ENCODE measurements around the gene SRC. TPM values are rescaled to one million over a fixed set of nuclear protein-coding genes. Genes with fewer than 3 reads are reported as not detected.

Gene SRC
- total RNA-seq, 1 experiment from 2014 or later, result 42.3 TPM

GRCh38 chr20:37392441-37393195, 46.7 kb downstream of the SRC start:
- no peak for DNase-seq (ENCODE audit: low read depth, low spot score)
- Histone ChIP-seq H3K27me3 (ENCODE audit: insufficient read depth, low read length) (no peaks in the 10 kb centered on the region), H3K4me3 (replicated peaks in 1 of 2; ENCODE audit: low read depth in 1 of 2, low read length in 2 of 2) (no peak overlapping the region), H3K36me3 (ENCODE audit: control insufficient read depth in 1 of 2, insufficient read depth in 2 of 2, low read length in 2 of 2) (peaks cover 0 to 3% of the 10 kb centered on the region in 2 experiments; a peak in 2 of 4 replicates), H3K9me3 (ENCODE audit: control insufficient read depth in 1 of 2, insufficient read depth in 1 of 2, low read depth in 1 of 2, low read length in 2 of 2) (no peaks in the 10 kb centered on the region), H3K9me2 (ENCODE audit: insufficient read depth) (no peaks in the 10 kb centered on the region), H2AFZ (ENCODE audit: low read depth, low read length, poor library complexity, severe bottlenecking) (no peak overlapping the region), H3K9ac (ENCODE audit: low read length) (no peak overlapping the region), H3K79me2 (ENCODE audit: insufficient read depth, low read length) (no peaks in the 10 kb centered on the region), H3K4me1 (ENCODE audit: control insufficient read depth in 1 of 2, insufficient read depth in 2 of 2, low read length in 2 of 2) (peaks cover 0 to 10% of the 10 kb centered on the region in 2 experiments; a peak in 1 of 4 replicates), H3K4me2 (ENCODE audit: low read length) (no peak overlapping the region), H4K20me1 (ENCODE audit: insufficient read depth) (no peaks in the 10 kb centered on the region), H3K27ac (ENCODE audit: low read depth, low read length) (no peak overlapping the region)
- ChIA-PET CTCF (no interaction called here), POLR2A (no interaction called here), RAD21 (ENCODE audit: low non-redundant PET in 1 of 2, low total read pairs in 2 of 2, uncharacterized antibody in 2 of 2, unreplicated experiment in 2 of 2) (no interaction called here)
- TF ChIP-seq, protein P1, sequence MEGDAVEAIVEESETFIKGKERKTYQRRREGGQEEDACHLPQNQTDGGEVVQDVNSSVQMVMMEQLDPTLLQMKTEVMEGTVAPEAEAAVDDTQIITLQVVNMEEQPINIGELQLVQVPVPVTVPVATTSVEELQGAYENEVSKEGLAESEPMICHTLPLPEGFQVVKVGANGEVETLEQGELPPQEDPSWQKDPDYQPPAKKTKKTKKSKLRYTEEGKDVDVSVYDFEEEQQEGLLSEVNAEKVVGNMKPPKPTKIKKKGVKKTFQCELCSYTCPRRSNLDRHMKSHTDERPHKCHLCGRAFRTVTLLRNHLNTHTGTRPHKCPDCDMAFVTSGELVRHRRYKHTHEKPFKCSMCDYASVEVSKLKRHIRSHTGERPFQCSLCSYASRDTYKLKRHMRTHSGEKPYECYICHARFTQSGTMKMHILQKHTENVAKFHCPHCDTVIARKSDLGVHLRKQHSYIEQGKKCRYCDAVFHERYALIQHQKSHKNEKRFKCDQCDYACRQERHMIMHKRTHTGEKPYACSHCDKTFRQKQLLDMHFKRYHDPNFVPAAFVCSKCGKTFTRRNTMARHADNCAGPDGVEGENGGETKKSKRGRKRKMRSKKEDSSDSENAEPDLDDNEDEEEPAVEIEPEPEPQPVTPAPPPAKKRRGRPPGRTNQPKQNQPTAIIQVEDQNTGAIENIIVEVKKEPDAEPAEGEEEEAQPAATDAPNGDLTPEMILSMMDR (IDR thresholded peaks at IDR 0.05 in 2 of 3, conservative IDR thresholded peaks at IDR 0.05 in 1 of 3; ENCODE audit: borderline replicate concordance in 1 of 3, insufficient read depth in 1 of 3, low read depth in 2 of 3, low read length in 2 of 3), result peak in 2 of 3 experiments; percentile 53 to 65; a peak in 4 of 6 replicates
- TF ChIP-seq TCF7L2 (IDR thresholded peaks at IDR 0.05; ENCODE audit: borderline replicate concordance, extremely low read depth, insufficient read depth, insufficient read length), result no peak
- TF ChIP-seq, protein P2, sequence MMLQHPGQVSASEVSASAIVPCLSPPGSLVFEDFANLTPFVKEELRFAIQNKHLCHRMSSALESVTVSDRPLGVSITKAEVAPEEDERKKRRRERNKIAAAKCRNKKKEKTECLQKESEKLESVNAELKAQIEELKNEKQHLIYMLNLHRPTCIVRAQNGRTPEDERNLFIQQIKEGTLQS (IDR thresholded peaks at IDR 0.05), result no peak
- no peak for TF ChIP-seq ZNF274 (IDR thresholded peaks at IDR 0.05; ENCODE audit: low read depth, low read length)
- TF ChIP-seq POLR2AphosphoS5 (IDR thresholded peaks at IDR 0.05; ENCODE audit: low read depth, low read length), result no peak
- TF ChIP-seq ZFX (IDR thresholded peaks at IDR 0.05), result no peak
- BruUV-seq (replicated peaks), result no TSS peak
- intact Hi-C loops (cut with micrococcal nuclease), result no loop called here
- peak; percentile 65 for ATAC-seq

Data from HCT116 (cell line).